ENCODE data around the gene KIF18A. TPM values are rescaled to one million over a fixed set of nuclear protein-coding genes. Genes with fewer than 3 reads are reported as not detected.

Gene KIF18A
- polyA plus RNA-seq, 1 donor from 2014 or later, result 0.83 TPM

- H3K9ac ChIP-seq (ENCODE audit: low read length), result no peak overlapping the region
- no peaks in the 10 kb centered on the region for H3K36me3 ChIP-seq (ENCODE audit: insufficient read depth, low read length)
- no peak overlapping the region for H3K4me3 ChIP-seq (ENCODE audit: low read length)
- no peaks in the 10 kb centered on the region for H3K27me3 ChIP-seq (ENCODE audit: insufficient read depth, low read depth, low read length)
- no peak overlapping the region for H2AFZ ChIP-seq (ENCODE audit: low read depth, low read length)
- no peaks in the 10 kb centered on the region for H4K20me1 ChIP-seq (ENCODE audit: insufficient read depth)
- H3K9me3 ChIP-seq (ENCODE audit: low read length), result peaks cover 4% of the 10 kb centered on the region
- TF ChIP-seq EZH2 (IDR thresholded peaks at IDR 0.05; ENCODE audit: borderline replicate concordance, insufficient read depth, low read length, poor library complexity, severe bottlenecking) (no peak), POLR2AphosphoS5 (IDR thresholded peaks at IDR 0.05) (no peak), TAF1 (IDR thresholded peaks at IDR 0.05; ENCODE audit: low read depth) (no peak), RAD21 (conservative IDR thresholded peaks at IDR 0.05) (no peak), MXI1 (conservative IDR thresholded peaks at IDR 0.05; ENCODE audit: poor library complexity, severe bottlenecking) (no peak), SMC3 (conservative IDR thresholded peaks at IDR 0.05; ENCODE audit: poor library complexity) (no peak)
- H3K9me2 ChIP-seq (ENCODE audit: insufficient read depth, low read length), result no peaks in the 10 kb centered on the region
- H3K4me2 ChIP-seq (ENCODE audit: low read length), result no peak overlapping the region
- no peaks in the 10 kb centered on the region for H3K79me2 ChIP-seq (replicated peaks; ENCODE audit: insufficient read depth, low read length)
- H3K27ac ChIP-seq (ENCODE audit: low read length), result no peak overlapping the region
- no peaks in the 10 kb centered on the region for H3F3A ChIP-seq (ENCODE audit: insufficient read depth, low read length, poor library complexity, severe bottlenecking)
Measured at GRCh38 chr11:27997344-27997743, 110.6 kb downstream of the KIF18A start.

- Histone ChIP-seq H3K4me3 (ENCODE audit: low read length) (no peak overlapping the region), H3K4me2 (ENCODE audit: low read length) (no peak overlapping the region), H3K27me3 (ENCODE audit: insufficient read depth, low read depth, low read length) (no peaks in the 10 kb centered on the region), H2AFZ (ENCODE audit: low read depth, low read length) (no peak overlapping the region), H3K36me3 (ENCODE audit: insufficient read depth, low read length) (no peaks in the 10 kb centered on the region), H3K27ac (ENCODE audit: low read length) (no peak overlapping the region), H4K20me1 (ENCODE audit: insufficient read depth) (no peaks in the 10 kb centered on the region), H3K9ac (ENCODE audit: low read length) (no peak overlapping the region), H3F3A (ENCODE audit: insufficient read depth, low read length, poor library complexity, severe bottlenecking) (no peaks in the 10 kb centered on the region), H3K79me2 (replicated peaks; ENCODE audit: insufficient read depth, low read length) (no peaks in the 10 kb centered on the region), H3K9me2 (ENCODE audit: insufficient read depth, low read length) (no peaks in the 10 kb centered on the region), H3K9me3 (ENCODE audit: low read length) (no peaks in the 10 kb centered on the region)
- TF ChIP-seq RAD21 (conservative IDR thresholded peaks at IDR 0.05), result no peak
- TF ChIP-seq SMC3 (conservative IDR thresholded peaks at IDR 0.05; ENCODE audit: poor library complexity), result no peak
- no peak for TF ChIP-seq CTCF (IDR thresholded peaks at IDR 0.05; ENCODE audit: poor library complexity, severe bottlenecking)
- TF ChIP-seq POLR2AphosphoS5 (IDR thresholded peaks at IDR 0.05), result no peak
- no peak for TF ChIP-seq TAF1 (IDR thresholded peaks at IDR 0.05; ENCODE audit: low read depth)
- no peak for TF ChIP-seq EP300 (conservative IDR thresholded peaks at IDR 0.05; ENCODE audit: poor library complexity, severe bottlenecking)
- TF ChIP-seq MXI1 (conservative IDR thresholded peaks at IDR 0.05; ENCODE audit: poor library complexity, severe bottlenecking), result no peak
- TF ChIP-seq REST (IDR thresholded peaks at IDR 0.05; ENCODE audit: borderline replicate concordance), result no peak
Measured at GRCh38 chr11:27996066-27996465, 111.9 kb downstream of the KIF18A start.
